Vagina (tissue), 2 donors: ENCODE results near the gene HSPBAP1. TPM values are rescaled to one million over a fixed set of nuclear protein-coding genes. Genes with fewer than 3 reads are reported as not detected.

ENCODE experiments used
- DNase-seq, 2 donors: peaks; one replicate each; pipeline ENCODE4 v3.0.0-alpha.2; 2017; ENCODE audit errors: extremely low spot score in 2 of 2
- H3K27ac ChIP-seq: fragments of 200-600 bp; sonication (generic); one replicate; pipeline ENCODE4 v1.5.1; 2019
- H3K27me3 ChIP-seq: fragments of 200-600 bp; sonication (generic); one replicate; pipeline ENCODE4 v1.5.1; 2019
- H3K36me3 ChIP-seq, 2 donors: fragments of 200-600 bp; sonication (generic); one replicate each; pipeline ENCODE4 v1.5.1; 2017 to 2019
- H3K4me1 ChIP-seq: fragments of 200-600 bp; sonication (generic); one replicate; pipeline ENCODE4 v1.5.1; 2019
- H3K4me3 ChIP-seq, 2 donors: fragments of 200-600 bp; sonication (generic); 1 replicate in 1 of 2; 2 replicates in 1 of 2; pipeline ENCODE4 v1.5.1; 2016 to 2019
- H3K9me3 ChIP-seq: fragments of 200-600 bp; sonication (generic); one replicate; pipeline ENCODE4 v1.5.1; 2019
- POLR2A ChIP-seq, 2 donors: fragments of 450-650 bp; IDR thresholded peaks; one replicate each; pipeline ENCODE4 v1.6.1; 2017; ENCODE audit warnings: antibody characterized with exemption in 2 of 2, mild to moderate bottlenecking in 2 of 2, moderate library complexity in 2 of 2
- POLR2AphosphoS5 ChIP-seq, 2 donors: sonication (generic); formaldehyde crosslinking; IDR thresholded peaks; one replicate each; pipeline ENCODE4 v1.9.0; 2017; ENCODE audit warnings: antibody characterized with exemption in 2 of 2, mild to moderate bottlenecking in 2 of 2, low read depth in 1 of 2; ENCODE audit not compliant: insufficient read depth in 1 of 2
- intact Hi-C: fragments of 100-400 bp; cut with DNase I; formaldehyde crosslinking; loops from one replicate; pipeline ENCODE4 v1.15.1; 2023
- total RNA-seq: library from RNA; depleted of rRNA; stranded (reverse); fragments of >200 nt; gene quantifications from one replicate; pipeline ENCODE4 v1.2.3, GENCODE V29; 2016
- TF ChIP-seq, protein P1 (sequence below), 3 experiments: fragments of 450-650 bp in 2 of 3; fragments of 200-600 bp in 1 of 3; sonication (generic) in 1 of 3; IDR thresholded peaks; one replicate each; pipeline ENCODE4 v1.5.1; 2017 to 2019; ENCODE audit warnings: antibody characterized with exemption in 3 of 3, mild to moderate bottlenecking in 2 of 3, moderate library complexity in 2 of 3

Gene HSPBAP1
- total RNA-seq, 1 donor from 2014 or later: 9.8 TPM

DNA sequence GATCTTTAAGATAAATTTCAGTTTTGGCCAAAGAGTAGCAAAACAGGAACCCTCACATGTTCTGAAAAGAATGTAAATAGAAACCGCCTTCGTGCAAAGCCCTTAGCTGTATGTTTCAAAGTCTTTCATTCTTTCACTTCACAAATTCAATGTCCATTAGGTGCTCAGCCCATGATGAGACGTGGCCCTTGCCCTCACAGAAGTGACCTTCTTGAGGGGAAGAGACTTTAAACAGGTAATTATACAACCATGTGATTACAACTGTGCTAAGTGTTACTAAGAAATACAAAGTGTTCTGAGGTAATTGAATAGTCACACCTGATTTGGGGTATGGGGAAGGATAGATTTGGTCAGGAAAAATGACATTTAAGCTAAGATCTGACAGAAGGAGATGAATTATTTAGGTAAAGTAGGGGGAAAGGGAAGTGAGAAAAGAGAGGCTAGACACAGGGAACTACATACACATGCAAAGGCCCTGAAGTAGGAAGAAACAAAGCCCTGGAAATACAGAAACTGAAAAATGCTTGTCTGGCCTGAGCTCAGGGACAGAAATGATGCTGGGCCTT is 19.6 kb downstream of the HSPBAP1 start:
- Histone ChIP-seq H3K4me3 (no peak overlapping the region), H3K27ac (no peak overlapping the region), H3K9me3 (no peaks in the 10 kb centered on the region), H3K4me1 (no peaks in the 10 kb centered on the region), H3K27me3 (no peaks in the 10 kb centered on the region), H3K36me3 (no peaks in the 10 kb centered on the region)
- TF ChIP-seq POLR2A (IDR thresholded peaks at IDR 0.05): no peak
- TF ChIP-seq POLR2AphosphoS5 (IDR thresholded peaks at IDR 0.05; ENCODE audit: insufficient read depth in 1 of 2, low read depth in 1 of 2): no peak
- TF ChIP-seq, protein P1, sequence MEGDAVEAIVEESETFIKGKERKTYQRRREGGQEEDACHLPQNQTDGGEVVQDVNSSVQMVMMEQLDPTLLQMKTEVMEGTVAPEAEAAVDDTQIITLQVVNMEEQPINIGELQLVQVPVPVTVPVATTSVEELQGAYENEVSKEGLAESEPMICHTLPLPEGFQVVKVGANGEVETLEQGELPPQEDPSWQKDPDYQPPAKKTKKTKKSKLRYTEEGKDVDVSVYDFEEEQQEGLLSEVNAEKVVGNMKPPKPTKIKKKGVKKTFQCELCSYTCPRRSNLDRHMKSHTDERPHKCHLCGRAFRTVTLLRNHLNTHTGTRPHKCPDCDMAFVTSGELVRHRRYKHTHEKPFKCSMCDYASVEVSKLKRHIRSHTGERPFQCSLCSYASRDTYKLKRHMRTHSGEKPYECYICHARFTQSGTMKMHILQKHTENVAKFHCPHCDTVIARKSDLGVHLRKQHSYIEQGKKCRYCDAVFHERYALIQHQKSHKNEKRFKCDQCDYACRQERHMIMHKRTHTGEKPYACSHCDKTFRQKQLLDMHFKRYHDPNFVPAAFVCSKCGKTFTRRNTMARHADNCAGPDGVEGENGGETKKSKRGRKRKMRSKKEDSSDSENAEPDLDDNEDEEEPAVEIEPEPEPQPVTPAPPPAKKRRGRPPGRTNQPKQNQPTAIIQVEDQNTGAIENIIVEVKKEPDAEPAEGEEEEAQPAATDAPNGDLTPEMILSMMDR (IDR thresholded peaks at IDR 0.05): no peak
- intact Hi-C loops: no loop called here
- DNase-seq: no peak

DNA sequence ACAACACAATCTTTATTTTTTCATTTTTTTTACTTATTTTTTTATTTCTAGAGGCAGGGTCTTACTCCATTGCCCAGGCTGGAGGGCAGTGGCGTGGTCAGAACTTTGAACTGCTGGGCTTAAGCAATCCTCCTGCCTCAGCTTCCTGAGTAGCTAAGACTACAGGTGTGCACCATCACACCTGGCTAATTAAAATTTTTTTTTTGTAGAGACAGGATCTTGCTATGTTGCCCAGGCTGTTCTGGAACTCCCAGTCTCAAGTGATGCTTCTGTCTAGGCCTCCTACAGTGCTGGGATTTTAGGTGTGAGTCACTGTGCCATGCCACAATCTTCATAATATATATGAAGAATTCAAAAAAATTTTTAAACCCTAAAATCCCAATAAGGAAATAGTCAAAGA is 20.8 kb downstream of the HSPBAP1 start:
- intact Hi-C loops: no loop called here
- Histone ChIP-seq H3K4me1 (no peaks in the 10 kb centered on the region), H3K4me3 (no peak overlapping the region), H3K36me3 (no peaks in the 10 kb centered on the region), H3K9me3 (no peaks in the 10 kb centered on the region), H3K27me3 (no peaks in the 10 kb centered on the region), H3K27ac (no peak overlapping the region)
- TF ChIP-seq POLR2A (IDR thresholded peaks at IDR 0.05): no peak
- TF ChIP-seq, protein P1 (IDR thresholded peaks at IDR 0.05): no peak
- TF ChIP-seq POLR2AphosphoS5 (IDR thresholded peaks at IDR 0.05; ENCODE audit: insufficient read depth in 1 of 2, low read depth in 1 of 2): no peak
- DNase-seq: no peak

DNA sequence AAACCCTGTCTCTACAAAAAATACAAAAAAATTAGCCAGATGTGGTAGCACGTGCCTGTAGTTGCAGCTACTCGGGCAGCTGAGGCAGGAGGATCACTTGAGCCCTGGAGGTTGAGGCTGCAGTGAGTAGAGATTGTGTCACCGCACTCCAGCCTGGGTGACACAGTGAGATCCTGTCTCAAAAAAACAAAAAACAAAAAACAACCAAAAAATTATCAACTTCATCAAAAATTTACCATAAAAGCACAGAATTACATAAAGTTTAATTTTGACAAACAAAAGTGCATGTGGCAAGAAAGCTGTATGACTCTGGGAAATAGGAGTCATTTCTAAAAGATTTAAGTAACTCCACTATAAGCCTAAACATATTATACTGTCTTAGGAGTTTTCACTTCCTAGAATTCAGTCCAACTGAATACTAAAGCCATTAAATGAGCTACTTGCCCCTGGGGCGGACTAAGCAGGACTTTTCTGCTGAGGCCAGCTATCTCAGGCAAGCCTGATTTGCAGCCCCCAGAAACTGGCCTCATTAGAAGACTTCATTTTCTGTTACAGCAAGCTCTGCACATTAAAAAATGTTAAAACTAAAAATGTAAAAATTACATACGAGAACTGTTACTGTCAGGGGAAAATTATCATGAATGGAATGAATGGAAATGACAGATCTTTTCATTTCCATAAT is 23.0 kb downstream of the HSPBAP1 start:
- DNase-seq: no peak
- intact Hi-C loops: no loop called here
- no peak overlapping the region for H3K4me3 ChIP-seq
- no peaks in the 10 kb centered on the region for H3K4me1 ChIP-seq
- no peaks in the 10 kb centered on the region for H3K27me3 ChIP-seq
- H3K36me3 ChIP-seq: no peaks in the 10 kb centered on the region
- H3K27ac ChIP-seq: no peak overlapping the region
- no peak for TF ChIP-seq POLR2A (IDR thresholded peaks at IDR 0.05)
- TF ChIP-seq, protein P1 (IDR thresholded peaks at IDR 0.05): no peak
- no peak for TF ChIP-seq POLR2AphosphoS5 (IDR thresholded peaks at IDR 0.05; ENCODE audit: insufficient read depth in 1 of 2, low read depth in 1 of 2)
- H3K9me3 ChIP-seq: no peaks in the 10 kb centered on the region

DNA sequence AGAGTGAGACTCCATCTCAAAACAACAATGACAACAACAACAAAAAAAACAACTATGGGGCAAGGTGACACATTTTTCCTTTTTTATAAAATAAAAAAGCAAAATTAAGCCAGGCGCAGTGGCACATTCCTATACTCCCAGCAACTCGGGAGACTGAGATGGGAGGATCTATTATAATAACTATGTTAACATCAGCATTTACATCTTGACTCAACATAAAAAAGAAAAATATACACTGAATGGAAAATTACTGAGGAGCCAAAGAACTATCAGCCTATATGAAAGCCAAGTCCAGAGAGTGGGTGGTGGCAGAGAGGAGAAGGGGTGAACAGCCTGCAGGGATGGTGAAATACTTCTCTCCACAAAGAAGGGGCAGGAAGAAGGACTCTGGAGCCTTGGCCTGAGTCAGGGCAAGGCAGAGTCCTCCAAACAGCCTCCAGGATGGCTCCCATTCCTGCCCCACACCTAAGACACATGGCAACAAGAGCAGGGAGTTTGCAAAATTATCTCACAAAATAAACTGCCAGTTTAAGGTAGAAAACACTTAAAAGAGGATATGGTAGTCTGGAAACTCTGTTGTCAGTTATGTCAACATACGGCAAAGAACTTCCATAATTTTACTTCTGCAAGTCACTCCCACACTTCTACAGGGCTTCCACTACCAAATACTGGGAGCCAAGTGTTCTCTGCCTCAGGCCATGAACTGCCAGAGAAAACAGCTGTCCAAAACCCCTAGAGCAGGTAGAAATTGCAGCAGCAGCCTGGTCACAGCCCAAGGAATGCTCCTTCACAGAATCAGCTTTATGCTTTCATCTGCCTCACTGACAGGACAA is 25.9 kb downstream of the HSPBAP1 start:
- TF ChIP-seq, protein P1 (IDR thresholded peaks at IDR 0.05): no peak
- TF ChIP-seq POLR2A (IDR thresholded peaks at IDR 0.05): no peak
- no peak overlapping the region for H3K27ac ChIP-seq
- no peaks in the 10 kb centered on the region for H3K27me3 ChIP-seq
- H3K4me1 ChIP-seq: no peaks in the 10 kb centered on the region
- intact Hi-C loops: no loop called here
- no peaks in the 10 kb centered on the region for H3K9me3 ChIP-seq
- DNase-seq: no peak
- H3K36me3 ChIP-seq: no peaks in the 10 kb centered on the region
- H3K4me3 ChIP-seq: no peak overlapping the region
